Endothelial cell of umbilical vein (primary cell): ENCODE data around the gene PRIMPOL.
A peak's percentile ranks its signal among the peaks of the same experiment; 100 is the strongest.

ENCODE experiments used
- EZH2 ChIP-seq: IDR thresholded peaks from 2 replicates; pipeline ENCODE4 v1.6.1; 2012; ENCODE audit warnings: borderline replicate concordance, low read depth, mild to moderate bottlenecking, moderate library complexity, low read length, inconsistent platforms; ENCODE audit not compliant: severe bottlenecking
- FOS ChIP-seq: IDR thresholded peaks from 2 replicates; pipeline ENCODE4 v1.6.1; 2011; ENCODE audit warnings: mild to moderate bottlenecking, low read length, moderate library complexity, borderline replicate concordance; ENCODE audit not compliant: insufficient read depth
- JUN ChIP-seq: IDR thresholded peaks from 2 replicates; pipeline ENCODE4 v1.6.1; 2011; ENCODE audit warnings: borderline replicate concordance, low read depth; ENCODE audit not compliant: insufficient read length, insufficient read depth
- MYC ChIP-seq: IDR thresholded peaks from one replicate; pipeline ENCODE4 v1.6.1; 2011; ENCODE audit warnings: mild to moderate bottlenecking, low read depth, low read length
- POLR2A ChIP-seq: IDR thresholded peaks from 2 replicates; pipeline ENCODE4 v1.6.1; 2012; ENCODE audit warnings: low read depth, mild to moderate bottlenecking, control low read depth, low read length
- POLR2AphosphoS5 ChIP-seq: IDR thresholded peaks from 2 replicates; pipeline ENCODE4 v1.6.1; 2012; ENCODE audit warnings: low read depth, mild to moderate bottlenecking, control low read depth, low read length, moderate library complexity; ENCODE audit not compliant: insufficient read depth
- TF ChIP-seq, protein P1 (sequence below), 2 donors: IDR thresholded peaks; 1 replicate in 1 of 2; 2 replicates in 1 of 2; pipeline ENCODE4 v1.5.1; 2011; ENCODE audit warnings: low read length in 2 of 2, mild to moderate bottlenecking in 2 of 2, moderate library complexity in 2 of 2, control low read depth in 1 of 2, inconsistent platforms in 1 of 2, low read depth in 1 of 2; ENCODE audit not compliant: insufficient read depth in 1 of 2; ENCODE audit errors: extremely low read depth in 1 of 2
- TF ChIP-seq, protein P2 (sequence below): IDR thresholded peaks from 2 replicates; pipeline ENCODE4 v1.6.1; 2011; ENCODE audit not compliant: insufficient read depth, insufficient read length

DNA sequence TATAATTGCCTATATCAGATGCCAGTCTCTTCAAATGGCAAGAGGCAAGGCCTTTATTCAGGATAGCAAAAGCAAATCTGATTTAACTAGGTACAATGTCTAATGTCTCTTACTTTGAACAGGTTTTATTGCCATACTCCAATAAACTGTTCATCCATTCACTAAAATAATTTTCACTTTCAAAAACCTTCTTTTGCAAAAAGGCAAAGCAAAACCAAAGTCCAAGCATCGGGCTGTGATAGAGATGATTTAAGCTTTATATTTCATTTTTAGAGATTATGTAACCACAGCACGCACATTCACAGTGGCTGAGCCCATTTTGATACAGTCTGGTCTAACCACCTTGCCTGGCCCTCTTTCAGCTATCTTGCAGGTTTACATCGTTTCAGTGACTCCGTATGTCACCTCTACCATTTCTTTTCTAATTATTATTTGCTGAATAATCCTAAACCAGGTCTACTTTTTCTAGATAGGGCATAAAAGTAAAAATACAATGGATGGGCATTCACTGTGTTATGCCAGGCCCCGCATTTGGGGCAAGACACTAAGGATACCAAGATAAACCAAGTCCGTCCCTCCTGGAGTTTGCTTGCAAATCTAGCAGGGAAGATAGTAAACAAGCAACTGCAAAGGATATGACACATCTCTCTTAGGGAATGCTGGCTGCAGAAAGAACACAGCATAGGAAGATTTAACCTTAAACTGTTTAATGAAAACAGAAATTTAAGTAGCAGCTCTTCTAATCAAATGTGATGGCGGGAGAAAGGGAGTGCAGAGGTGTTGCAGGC lies 2.1 kb upstream of the PRIMPOL start:
- TF ChIP-seq POLR2AphosphoS5 (no peak), EZH2 (no peak), FOS (peak; percentile 40), MYC (no peak), POLR2A (no peak), JUN (peak; percentile 17)
- TF ChIP-seq, protein P1, sequence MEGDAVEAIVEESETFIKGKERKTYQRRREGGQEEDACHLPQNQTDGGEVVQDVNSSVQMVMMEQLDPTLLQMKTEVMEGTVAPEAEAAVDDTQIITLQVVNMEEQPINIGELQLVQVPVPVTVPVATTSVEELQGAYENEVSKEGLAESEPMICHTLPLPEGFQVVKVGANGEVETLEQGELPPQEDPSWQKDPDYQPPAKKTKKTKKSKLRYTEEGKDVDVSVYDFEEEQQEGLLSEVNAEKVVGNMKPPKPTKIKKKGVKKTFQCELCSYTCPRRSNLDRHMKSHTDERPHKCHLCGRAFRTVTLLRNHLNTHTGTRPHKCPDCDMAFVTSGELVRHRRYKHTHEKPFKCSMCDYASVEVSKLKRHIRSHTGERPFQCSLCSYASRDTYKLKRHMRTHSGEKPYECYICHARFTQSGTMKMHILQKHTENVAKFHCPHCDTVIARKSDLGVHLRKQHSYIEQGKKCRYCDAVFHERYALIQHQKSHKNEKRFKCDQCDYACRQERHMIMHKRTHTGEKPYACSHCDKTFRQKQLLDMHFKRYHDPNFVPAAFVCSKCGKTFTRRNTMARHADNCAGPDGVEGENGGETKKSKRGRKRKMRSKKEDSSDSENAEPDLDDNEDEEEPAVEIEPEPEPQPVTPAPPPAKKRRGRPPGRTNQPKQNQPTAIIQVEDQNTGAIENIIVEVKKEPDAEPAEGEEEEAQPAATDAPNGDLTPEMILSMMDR (IDR thresholded peaks at IDR 0.05; ENCODE audit: extremely low read depth in 1 of 2, insufficient read depth in 1 of 2, low read depth in 1 of 2, low read length in 2 of 2) = no peak
- TF ChIP-seq, protein P2, sequence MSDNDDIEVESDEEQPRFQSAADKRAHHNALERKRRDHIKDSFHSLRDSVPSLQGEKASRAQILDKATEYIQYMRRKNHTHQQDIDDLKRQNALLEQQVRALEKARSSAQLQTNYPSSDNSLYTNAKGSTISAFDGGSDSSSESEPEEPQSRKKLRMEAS = no peak
